ENCODE results near the gene MYO9A. TPM values are rescaled to one million over a fixed set of nuclear protein-coding genes. Genes with fewer than 3 reads are reported as not detected.

MYO9A gene
- total RNA-seq, 1 experiment from 2014 or later, result 23.0 TPM

GRCh38 chr15:72082176-72082575 is 35.8 kb downstream of the MYO9A start:
- Histone ChIP-seq H3K27me3 (ENCODE audit: insufficient read depth, low read length) (no peaks in the 10 kb centered on the region), H3K4me3 (replicated peaks in 1 of 2; ENCODE audit: low read depth in 1 of 2, low read length in 2 of 2) (no peak overlapping the region), H3K9me2 (ENCODE audit: insufficient read depth) (no peaks in the 10 kb centered on the region), H3K36me3 (ENCODE audit: control insufficient read depth in 1 of 2, insufficient read depth in 2 of 2, low read length in 2 of 2) (no peaks in the 10 kb centered on the region), H3K79me2 (ENCODE audit: insufficient read depth, low read length) (no peaks in the 10 kb centered on the region), H3K27ac (ENCODE audit: low read depth, low read length) (no peak overlapping the region), H3K4me1 (ENCODE audit: control insufficient read depth in 1 of 2, insufficient read depth in 2 of 2, low read length in 2 of 2) (no peaks in the 10 kb centered on the region), H4K20me1 (ENCODE audit: insufficient read depth) (no peaks in the 10 kb centered on the region), H2AFZ (ENCODE audit: low read depth, low read length, poor library complexity, severe bottlenecking) (no peak overlapping the region), H3K4me2 (ENCODE audit: low read length) (no peak overlapping the region), H3K9me3 (ENCODE audit: control insufficient read depth in 1 of 2, insufficient read depth in 1 of 2, low read depth in 1 of 2, low read length in 2 of 2) (no peaks in the 10 kb centered on the region; a peak in 1 of 4 replicates), H3K9ac (ENCODE audit: low read length) (no peak overlapping the region)
- CTCF ChIA-PET, result no interaction called here
- DNase-seq (ENCODE audit: low read depth, low spot score), result no peak
- ATAC-seq, result no peak
- intact Hi-C loops (cut with micrococcal nuclease), result no loop called here
- POLR2A ChIA-PET, result no interaction called here
- RAD21 ChIA-PET (ENCODE audit: low non-redundant PET in 1 of 2, low total read pairs in 2 of 2, uncharacterized antibody in 2 of 2, unreplicated experiment in 2 of 2), result no interaction called here
- TF ChIP-seq CBX3 (IDR thresholded peaks at IDR 0.05; ENCODE audit: low read depth) (no peak), ATF3 (IDR thresholded peaks at IDR 0.05) (no peak), EZH2phosphoT487 (IDR thresholded peaks at IDR 0.05; ENCODE audit: borderline replicate concordance) (no peak), SP1 (IDR thresholded peaks at IDR 0.05; ENCODE audit: low read depth) (no peak), RAD21 (IDR thresholded peaks at IDR 0.05; ENCODE audit: low read depth) (no peak), REST (IDR thresholded peaks at IDR 0.05; ENCODE audit: low read depth) (no peak), ELF1 (IDR thresholded peaks at IDR 0.05; ENCODE audit: borderline replicate concordance, low read depth) (no peak), ZNF274 (IDR thresholded peaks at IDR 0.05; ENCODE audit: low read depth, low read length) (no peak), FOSL1 (IDR thresholded peaks at IDR 0.05; ENCODE audit: low read depth) (no peak), TCF7L2 (IDR thresholded peaks at IDR 0.05; ENCODE audit: borderline replicate concordance, extremely low read depth, insufficient read depth, insufficient read length) (no peak), ZFX (IDR thresholded peaks at IDR 0.05) (no peak), SRF (IDR thresholded peaks at IDR 0.05; ENCODE audit: low read depth) (no peak), POLR2A (IDR thresholded peaks at IDR 0.05; ENCODE audit: borderline replicate concordance, extremely low read depth, insufficient read depth, insufficient read length) (no peak)
- BruUV-seq (replicated peaks), result no TSS peak
